ENCODE measurements around the gene CFAP74.

DNA sequence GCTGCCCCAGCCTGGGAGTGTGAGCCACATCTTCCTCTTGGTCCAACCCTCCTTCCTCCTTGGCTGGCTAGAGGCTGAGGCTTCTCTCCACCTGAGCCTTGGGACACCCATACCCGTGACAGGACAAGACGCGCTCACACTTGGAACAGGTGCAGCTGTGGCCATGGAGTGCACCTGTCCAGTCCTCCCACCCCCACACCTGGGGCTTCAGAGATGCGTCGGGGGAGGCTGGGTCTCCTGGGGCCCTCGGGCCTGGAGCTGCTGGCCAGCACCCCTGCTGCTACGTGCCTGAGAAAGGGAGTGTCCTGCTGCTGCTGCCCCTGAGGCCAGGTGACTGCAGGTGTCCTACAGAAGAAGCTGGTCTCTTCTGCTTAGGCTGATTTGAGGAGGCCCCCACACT, 47.5 kb downstream of the CFAP74 start:
- TF ChIP-seq POLR2A (IDR thresholded peaks at IDR 0.05; ENCODE audit: low read depth, low read length) (no peak), RAD21 (IDR thresholded peaks at IDR 0.05; ENCODE audit: low read length) (no peak), NFE2L2 (IDR thresholded peaks at IDR 0.05; ENCODE audit: low read depth, low read length) (no peak), CEBPB (IDR thresholded peaks at IDR 0.05; ENCODE audit: low read depth, low read length) (no peak), SMC3 (IDR thresholded peaks at IDR 0.05; ENCODE audit: low read depth, low read length) (no peak), BHLHE40 (IDR thresholded peaks at IDR 0.05; ENCODE audit: low read depth, low read length) (no peak), CHD1 (IDR thresholded peaks at IDR 0.05; ENCODE audit: low read depth, low read length) (no peak), FOS (IDR thresholded peaks at IDR 0.05; ENCODE audit: low read depth, low read length) (no peak), MXI1 (IDR thresholded peaks at IDR 0.05; ENCODE audit: borderline replicate concordance, low read depth, low read length) (no peak)
- TF ChIP-seq, protein P1, sequence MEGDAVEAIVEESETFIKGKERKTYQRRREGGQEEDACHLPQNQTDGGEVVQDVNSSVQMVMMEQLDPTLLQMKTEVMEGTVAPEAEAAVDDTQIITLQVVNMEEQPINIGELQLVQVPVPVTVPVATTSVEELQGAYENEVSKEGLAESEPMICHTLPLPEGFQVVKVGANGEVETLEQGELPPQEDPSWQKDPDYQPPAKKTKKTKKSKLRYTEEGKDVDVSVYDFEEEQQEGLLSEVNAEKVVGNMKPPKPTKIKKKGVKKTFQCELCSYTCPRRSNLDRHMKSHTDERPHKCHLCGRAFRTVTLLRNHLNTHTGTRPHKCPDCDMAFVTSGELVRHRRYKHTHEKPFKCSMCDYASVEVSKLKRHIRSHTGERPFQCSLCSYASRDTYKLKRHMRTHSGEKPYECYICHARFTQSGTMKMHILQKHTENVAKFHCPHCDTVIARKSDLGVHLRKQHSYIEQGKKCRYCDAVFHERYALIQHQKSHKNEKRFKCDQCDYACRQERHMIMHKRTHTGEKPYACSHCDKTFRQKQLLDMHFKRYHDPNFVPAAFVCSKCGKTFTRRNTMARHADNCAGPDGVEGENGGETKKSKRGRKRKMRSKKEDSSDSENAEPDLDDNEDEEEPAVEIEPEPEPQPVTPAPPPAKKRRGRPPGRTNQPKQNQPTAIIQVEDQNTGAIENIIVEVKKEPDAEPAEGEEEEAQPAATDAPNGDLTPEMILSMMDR (conservative IDR thresholded peaks at IDR 0.05; ENCODE audit: low read depth, low read length), result no peak
